Upper lobe of right lung (tissue), 1 donor: ENCODE data around the gene EPS8L3. TPM values are rescaled to one million over a fixed set of nuclear protein-coding genes. Genes with fewer than 3 reads are reported as not detected.

ENCODE experiments used
- ATAC-seq: fragments of 200-7000 bp; cut with Tn5 transposase; one replicate; pipeline ENCODE4 v1.9.1; 2020; ENCODE audit warnings: mild to moderate bottlenecking, moderate library complexity
- DNase-seq: peaks from one replicate; pipeline ENCODE4 v3.0.0-alpha.2; 2020
- H3K27ac ChIP-seq: fragments of 200-600 bp; one replicate; pipeline ENCODE4 v1.8.0; 2022
- H3K27me3 ChIP-seq: fragments of 200-600 bp; one replicate; pipeline ENCODE4 v1.8.0; 2022; ENCODE audit warnings: mild to moderate bottlenecking
- H3K36me3 ChIP-seq: fragments of 200-600 bp; one replicate; pipeline ENCODE4 v1.8.0; 2022
- H3K4me1 ChIP-seq: fragments of 200-600 bp; one replicate; pipeline ENCODE4 v1.8.0; 2022
- H3K4me3 ChIP-seq: fragments of 200-600 bp; one replicate; pipeline ENCODE4 v1.8.0; 2022; ENCODE audit warnings: mild to moderate bottlenecking
- H3K9me3 ChIP-seq: fragments of 200-600 bp; one replicate; pipeline ENCODE4 v1.8.0; 2022
- intact Hi-C: fragments of 100-400 bp; cut with DNase I; formaldehyde crosslinking; loops from one replicate; pipeline ENCODE4 v1.11.0; 2022
- total RNA-seq: library from RNA; stranded (reverse); fragmentation: NEBNext Ultra II Directional; extraction: Animal tissue kit (Norgen Biotek cat#: 25700); gene quantifications from one replicate; pipeline ENCODE4 v1.2.1, GENCODE V29; 2021
- TF ChIP-seq, protein P1 (sequence below): fragments of 200-600 bp; IDR thresholded peaks from one replicate; pipeline ENCODE4 v1.8.0; 2022; ENCODE audit warnings: antibody characterized with exemption
- donor health status: DM: no; HTN: yes; CAD: no; lungs with severe emphysema.

EPS8L3 gene
- total RNA-seq, 1 donor from 2014 or later: not detected

DNA sequence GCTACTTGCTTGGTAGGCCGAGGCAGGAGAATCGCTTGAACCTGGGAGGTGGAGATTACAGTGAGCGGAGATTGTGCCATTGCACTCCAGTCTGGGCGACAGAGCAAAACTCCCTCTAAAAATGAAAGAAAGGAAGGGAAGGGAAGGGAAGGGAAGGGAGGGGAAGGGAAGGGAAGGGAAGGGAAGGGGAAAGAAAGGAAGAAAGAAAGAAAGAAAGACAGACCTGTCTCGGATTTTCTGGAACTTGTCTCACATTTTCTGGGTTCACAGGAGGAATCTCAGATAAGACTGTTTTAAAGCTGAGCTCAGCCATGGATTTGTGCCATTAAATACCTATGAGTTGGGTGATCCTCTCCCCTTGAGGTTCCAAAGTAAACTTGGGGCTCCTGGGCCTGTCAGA is 38.8 kb downstream of the EPS8L3 start:
- TF ChIP-seq, protein P1, sequence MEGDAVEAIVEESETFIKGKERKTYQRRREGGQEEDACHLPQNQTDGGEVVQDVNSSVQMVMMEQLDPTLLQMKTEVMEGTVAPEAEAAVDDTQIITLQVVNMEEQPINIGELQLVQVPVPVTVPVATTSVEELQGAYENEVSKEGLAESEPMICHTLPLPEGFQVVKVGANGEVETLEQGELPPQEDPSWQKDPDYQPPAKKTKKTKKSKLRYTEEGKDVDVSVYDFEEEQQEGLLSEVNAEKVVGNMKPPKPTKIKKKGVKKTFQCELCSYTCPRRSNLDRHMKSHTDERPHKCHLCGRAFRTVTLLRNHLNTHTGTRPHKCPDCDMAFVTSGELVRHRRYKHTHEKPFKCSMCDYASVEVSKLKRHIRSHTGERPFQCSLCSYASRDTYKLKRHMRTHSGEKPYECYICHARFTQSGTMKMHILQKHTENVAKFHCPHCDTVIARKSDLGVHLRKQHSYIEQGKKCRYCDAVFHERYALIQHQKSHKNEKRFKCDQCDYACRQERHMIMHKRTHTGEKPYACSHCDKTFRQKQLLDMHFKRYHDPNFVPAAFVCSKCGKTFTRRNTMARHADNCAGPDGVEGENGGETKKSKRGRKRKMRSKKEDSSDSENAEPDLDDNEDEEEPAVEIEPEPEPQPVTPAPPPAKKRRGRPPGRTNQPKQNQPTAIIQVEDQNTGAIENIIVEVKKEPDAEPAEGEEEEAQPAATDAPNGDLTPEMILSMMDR: no peak
- H3K4me3 ChIP-seq: no peak overlapping the region
- DNase-seq (no peak), ATAC-seq (no peak)
- H3K36me3 ChIP-seq: no peaks in the 10 kb centered on the region
- no peak overlapping the region for H3K27ac ChIP-seq
- H3K27me3 ChIP-seq: no peaks in the 10 kb centered on the region
- no peaks in the 10 kb centered on the region for H3K4me1 ChIP-seq
- intact Hi-C loops: no loop called here
- no peaks in the 10 kb centered on the region for H3K9me3 ChIP-seq

DNA sequence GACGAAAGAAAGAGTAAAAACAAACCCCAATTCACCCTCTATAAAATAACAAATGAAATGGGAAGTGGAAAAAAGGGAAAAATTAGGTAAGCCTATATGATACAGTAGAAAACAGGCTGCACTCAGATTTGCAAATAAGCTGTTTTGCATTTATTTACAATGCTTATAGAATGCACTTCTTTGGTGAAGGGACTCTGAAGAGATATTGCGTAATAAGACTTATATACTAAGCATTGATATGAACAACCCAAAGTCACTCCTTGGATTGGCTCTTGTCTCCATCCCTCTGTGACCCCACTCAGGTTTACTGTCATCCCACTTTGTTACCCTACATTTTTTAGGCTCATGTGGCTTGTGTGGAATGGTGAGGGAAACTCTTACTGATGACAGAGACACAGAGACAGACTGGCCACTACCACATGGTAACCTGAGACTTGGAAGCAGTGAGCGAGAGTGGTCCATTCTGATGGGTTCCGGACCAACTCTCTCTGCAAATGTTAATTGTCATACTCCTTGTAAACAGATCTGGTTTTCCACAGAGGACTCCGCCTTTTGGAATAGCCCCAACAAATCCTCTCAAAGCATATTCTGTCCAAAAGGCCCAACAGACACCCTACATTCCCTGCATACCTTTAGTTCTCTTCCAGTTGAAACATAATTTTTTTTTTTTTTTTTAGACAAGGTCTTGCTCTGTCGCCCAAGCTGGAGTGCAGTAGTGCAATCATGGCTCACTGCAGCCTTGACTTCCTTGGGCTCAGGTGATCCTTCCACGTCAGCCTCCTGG is 40.6 kb downstream of the EPS8L3 start:
- DNase-seq: no peak
- TF ChIP-seq, protein P1: no peak
- Histone ChIP-seq H3K27ac (no peak overlapping the region), H3K4me3 (no peak overlapping the region), H3K4me1 (no peaks in the 10 kb centered on the region), H3K36me3 (no peaks in the 10 kb centered on the region), H3K27me3 (no peaks in the 10 kb centered on the region), H3K9me3 (no peaks in the 10 kb centered on the region)
- ATAC-seq: no peak
- intact Hi-C loops: no loop called here

DNA sequence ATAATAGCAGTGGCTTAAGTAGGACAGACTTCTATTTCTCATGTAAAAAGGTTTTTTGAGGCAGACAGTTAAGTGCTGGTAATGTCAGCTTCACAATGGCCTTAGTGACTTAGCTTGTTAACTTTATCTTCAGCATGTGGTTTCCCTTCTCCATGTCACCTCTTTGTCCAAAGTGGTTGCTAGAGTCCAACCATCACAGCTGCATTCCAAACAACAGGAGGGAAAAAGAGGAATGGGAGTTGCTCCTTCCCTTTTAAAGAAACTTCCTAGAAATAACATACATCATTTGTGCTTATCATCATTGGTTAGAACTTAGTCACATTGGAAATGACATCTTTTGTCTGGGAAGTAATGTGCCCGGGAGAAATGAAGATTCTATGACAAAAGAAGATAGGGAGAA is 41.8 kb downstream of the EPS8L3 start:
- ATAC-seq: no peak
- no peak overlapping the region for H3K27ac ChIP-seq
- H3K4me3 ChIP-seq: no peak overlapping the region
- TF ChIP-seq, protein P1: no peak
- H3K27me3 ChIP-seq: no peaks in the 10 kb centered on the region
- intact Hi-C loops: no loop called here
- no peaks in the 10 kb centered on the region for H3K9me3 ChIP-seq
- H3K36me3 ChIP-seq: no peaks in the 10 kb centered on the region
- no peak for DNase-seq
- no peaks in the 10 kb centered on the region for H3K4me1 ChIP-seq

DNA sequence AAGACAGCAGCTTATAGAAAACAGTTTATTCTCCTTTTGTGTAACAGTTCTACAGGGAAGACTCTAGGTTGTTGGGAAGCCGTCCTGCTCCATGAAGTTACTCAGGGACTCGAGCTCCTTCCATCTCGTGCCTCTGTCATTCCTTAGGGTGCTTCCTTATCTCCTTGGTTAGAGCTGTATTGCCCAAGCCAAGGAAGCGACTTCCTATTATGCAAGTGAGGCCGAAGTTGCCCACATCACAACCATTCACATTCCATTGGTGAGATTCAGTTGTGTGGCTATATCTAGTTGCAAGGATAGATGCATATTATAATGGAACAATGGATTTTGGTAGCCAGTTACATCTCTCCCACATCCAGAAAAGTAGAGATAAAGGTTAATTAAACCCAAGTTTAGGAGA is 42.7 kb downstream of the EPS8L3 start:
- Histone ChIP-seq H3K4me3 (no peak overlapping the region), H3K9me3 (no peaks in the 10 kb centered on the region), H3K36me3 (no peaks in the 10 kb centered on the region), H3K27ac (no peak overlapping the region), H3K27me3 (no peaks in the 10 kb centered on the region), H3K4me1 (no peaks in the 10 kb centered on the region)
- no peak for DNase-seq
- intact Hi-C loops: no loop called here
- ATAC-seq: no peak
- TF ChIP-seq, protein P1: no peak

DNA sequence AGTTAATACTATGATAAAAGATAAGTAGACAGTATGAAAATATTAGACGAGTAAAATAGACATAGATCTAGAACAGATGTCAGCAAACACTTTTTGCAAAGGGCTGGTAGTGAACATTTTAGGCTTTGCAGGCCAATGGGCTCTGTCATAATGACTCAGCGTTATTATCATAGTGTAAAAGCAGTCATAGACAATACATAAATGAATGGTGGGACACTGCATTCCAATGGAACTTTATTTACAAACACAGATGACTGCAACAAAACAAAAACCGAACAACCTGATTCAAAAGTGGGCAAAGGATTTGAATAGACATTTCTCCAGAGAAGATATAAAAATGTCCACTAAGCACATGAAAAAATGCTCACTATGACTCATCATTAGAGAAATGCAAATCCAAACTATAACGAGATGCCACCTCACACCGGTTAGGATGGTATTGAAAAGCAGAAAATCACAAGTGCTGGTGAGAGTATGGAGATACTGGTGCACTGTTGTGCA is 44.3 kb downstream of the EPS8L3 start:
- H3K4me3 ChIP-seq: no peak overlapping the region
- intact Hi-C loops: no loop called here

More for the DNA sequence above, 44.3 kb downstream of the EPS8L3 start:
- H3K9me3 ChIP-seq: no peaks in the 10 kb centered on the region
- H3K4me1 ChIP-seq: no peaks in the 10 kb centered on the region
- H3K36me3 ChIP-seq: no peaks in the 10 kb centered on the region
- TF ChIP-seq, protein P1: no peak
- ATAC-seq (no peak), DNase-seq (no peak)
- H3K27ac ChIP-seq: no peak overlapping the region
- H3K27me3 ChIP-seq: no peaks in the 10 kb centered on the region
